NCI-H146 (cell line): Measurements from ENCODE around the gene MOB1B.
"Not testable (repeated sequence)": the region's sequence is repeated elsewhere in the genome, so short reads cannot be mapped to it uniquely, and the experiment has no call there.

Source experiments
- DNase-seq: peaks from one replicate; lab custom pipeline; 2025; lab: John Stamatoyannopoulos, UW

The MOB1B gene

GRCh38 chr4:71009086-71009485 lies 106.9 kb downstream of the MOB1B start:
- DNase-seq: no peak

- DNase-seq: peak; percentile 44
These were observed 107.9 kb downstream of the MOB1B start for GRCh38 chr4:71009890-71010588.

- no peak for DNase-seq
These were observed 109.3 kb downstream of the MOB1B start for GRCh38 chr4:71011451-71011850.

GRCh38 chr4:71017391-71017790 lies 115.2 kb downstream of the MOB1B start:
- DNase-seq: not testable (repeated sequence)

GRCh38 chr4:71020611-71021010 lies 118.4 kb downstream of the MOB1B start:
- no peak for DNase-seq

- no peak for DNase-seq
These were observed 123.5 kb downstream of the MOB1B start for GRCh38 chr4:71025654-71026053.

- no peak for DNase-seq
These were observed 123.9 kb downstream of the MOB1B start for GRCh38 chr4:71026086-71026485.

- DNase-seq: no peak
These were observed 125.4 kb downstream of the MOB1B start for GRCh38 chr4:71027611-71028010.

GRCh38 chr4:71029504-71029903 lies 127.3 kb downstream of the MOB1B start:
- no peak for DNase-seq

- DNase-seq: not testable (repeated sequence)
These were observed 129.9 kb downstream of the MOB1B start for GRCh38 chr4:71032106-71032505.
